Measurements from ENCODE around the gene GSK3A.

The GSK3A gene

DNA sequence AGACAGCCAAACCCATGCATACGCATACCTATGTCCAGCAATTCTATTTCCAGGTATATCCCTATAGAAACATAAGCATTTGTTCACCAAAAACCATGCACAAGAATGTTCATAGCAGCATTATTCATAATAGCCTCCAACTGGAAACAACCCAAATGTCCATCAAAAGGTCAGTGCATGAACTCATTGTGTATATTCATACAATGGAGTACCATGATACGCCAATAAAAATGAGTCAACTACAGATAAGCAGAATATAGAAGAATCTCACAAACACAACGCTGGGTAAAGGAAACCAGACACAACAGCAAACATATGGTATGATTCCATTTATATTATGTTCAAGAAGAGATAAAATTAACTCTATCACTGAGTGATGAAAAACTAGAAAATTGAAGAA lies 48.7 kb downstream of the GSK3A start:
- Histone ChIP-seq H3K9me3 (ENCODE audit: control insufficient read depth, insufficient read depth, low read length) (no peaks in the 10 kb centered on the region), H3K36me3 (ENCODE audit: control insufficient read depth, insufficient read depth, low read length) (peaks cover 7% of the 10 kb centered on the region), H3K4me1 (ENCODE audit: control insufficient read depth, insufficient read depth, low read length) (peaks cover 10% of the 10 kb centered on the region), H3K9ac (ENCODE audit: low read depth, low read length) (no peak overlapping the region), H3K27me3 (ENCODE audit: control insufficient read depth, insufficient read depth, low read length) (peaks cover 6% of the 10 kb centered on the region), H3K4me3 (ENCODE audit: low read depth, low read length) (no peak overlapping the region)

DNA sequence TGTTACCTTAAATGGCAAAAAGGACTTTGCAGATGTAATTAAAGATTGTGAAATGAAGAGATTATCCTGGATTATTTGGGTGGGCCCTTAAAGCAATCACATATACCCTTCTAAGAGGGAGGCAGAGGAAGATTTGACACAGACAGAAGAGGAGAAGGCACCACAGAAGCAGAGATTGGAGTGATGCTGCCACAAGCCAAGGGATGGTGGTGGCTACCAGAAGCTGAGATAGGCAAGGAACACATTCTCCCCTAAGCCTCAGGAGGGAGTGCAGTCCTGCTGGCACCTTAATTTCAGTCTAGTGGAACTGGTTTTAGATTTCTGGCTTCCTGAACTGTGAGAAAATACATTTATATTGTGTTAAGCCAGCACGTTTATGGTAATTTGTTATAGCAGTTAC lies 49.1 kb downstream of the GSK3A start:
- Histone ChIP-seq H3K27me3 (ENCODE audit: control insufficient read depth, insufficient read depth, low read length) (peaks cover 6% of the 10 kb centered on the region), H3K9ac (ENCODE audit: low read depth, low read length) (no peak overlapping the region), H3K4me1 (ENCODE audit: control insufficient read depth, insufficient read depth, low read length) (peaks cover 10% of the 10 kb centered on the region), H3K36me3 (ENCODE audit: control insufficient read depth, insufficient read depth, low read length) (peaks cover 3% of the 10 kb centered on the region), H3K9me3 (ENCODE audit: control insufficient read depth, insufficient read depth, low read length) (no peaks in the 10 kb centered on the region), H3K4me3 (ENCODE audit: low read depth, low read length) (no peak overlapping the region)

DNA sequence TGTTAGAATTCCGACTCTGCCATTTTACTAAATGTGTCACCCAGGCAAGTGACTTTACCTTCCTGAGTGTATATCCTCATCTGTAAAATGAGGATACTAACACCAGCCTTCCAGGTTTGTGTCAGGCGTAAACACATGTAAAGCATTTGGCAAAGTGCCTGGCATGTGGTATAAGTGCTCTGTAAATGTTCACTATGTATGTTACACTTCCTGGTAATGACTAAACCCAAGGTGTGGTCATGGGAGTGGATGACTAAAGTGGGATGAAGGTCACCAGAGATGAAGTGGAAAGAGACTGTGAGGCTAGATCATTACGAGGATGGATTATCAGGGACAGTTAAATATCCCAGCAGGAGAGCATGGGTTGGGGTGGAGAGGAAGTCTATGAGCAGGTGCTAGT lies 50.5 kb downstream of the GSK3A start:
- Histone ChIP-seq H3K4me3 (ENCODE audit: low read depth, low read length) (no peak overlapping the region), H3K9me3 (ENCODE audit: control insufficient read depth, insufficient read depth, low read length) (no peaks in the 10 kb centered on the region), H3K27me3 (ENCODE audit: control insufficient read depth, insufficient read depth, low read length) (peaks cover 6% of the 10 kb centered on the region), H3K36me3 (ENCODE audit: control insufficient read depth, insufficient read depth, low read length) (no peaks in the 10 kb centered on the region), H3K4me1 (ENCODE audit: control insufficient read depth, insufficient read depth, low read length) (peaks cover 3% of the 10 kb centered on the region), H3K9ac (ENCODE audit: low read depth, low read length) (no peak overlapping the region)

DNA sequence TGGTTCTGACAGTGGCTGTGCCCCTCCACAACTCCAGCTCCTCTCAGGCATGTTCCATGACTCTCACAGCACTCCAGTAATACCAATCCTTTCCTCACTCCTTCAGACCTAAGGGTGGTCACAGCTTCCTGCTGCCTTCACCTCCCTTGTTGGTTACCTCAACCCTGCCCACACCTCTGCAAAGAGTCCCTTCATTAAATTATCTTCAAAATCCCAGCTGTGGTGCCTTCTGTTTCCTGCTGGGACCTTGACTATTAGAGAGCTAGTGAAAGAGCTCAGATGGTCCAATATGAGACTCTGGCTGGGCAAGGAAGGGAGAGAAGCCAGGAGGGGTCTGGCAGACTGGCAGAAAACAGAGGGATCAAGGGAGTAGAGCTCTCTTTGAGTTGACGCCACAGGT lies 51.1 kb downstream of the GSK3A start:
- H3K4me1 ChIP-seq (ENCODE audit: control insufficient read depth, insufficient read depth, low read length) = no peaks in the 10 kb centered on the region
- H3K9me3 ChIP-seq (ENCODE audit: control insufficient read depth, insufficient read depth, low read length) = no peaks in the 10 kb centered on the region
- H3K9ac ChIP-seq (ENCODE audit: low read depth, low read length) = no peak overlapping the region
- no peak overlapping the region for H3K4me3 ChIP-seq (ENCODE audit: low read depth, low read length)
- no peaks in the 10 kb centered on the region for H3K36me3 ChIP-seq (ENCODE audit: control insufficient read depth, insufficient read depth, low read length)
- peaks cover 6% of the 10 kb centered on the region for H3K27me3 ChIP-seq (ENCODE audit: control insufficient read depth, insufficient read depth, low read length)

DNA sequence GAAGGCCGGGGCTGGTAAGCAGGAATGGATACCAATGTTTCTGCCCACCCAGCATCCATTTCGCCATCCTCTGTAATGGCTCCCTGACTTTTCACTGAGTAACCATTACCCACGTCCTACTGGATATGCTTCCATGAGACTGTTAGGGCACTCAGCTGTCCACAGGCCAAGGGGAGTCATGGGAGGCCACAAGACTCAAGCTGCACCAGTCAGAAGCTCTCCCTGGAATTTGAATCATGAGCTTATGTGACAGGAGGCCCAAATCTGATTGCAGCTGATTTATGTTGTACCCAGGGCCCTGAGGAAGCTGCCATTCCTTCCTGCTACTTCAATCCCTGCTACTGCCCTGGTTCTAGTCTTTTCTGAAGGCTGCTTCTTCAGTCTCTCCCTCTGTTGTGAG lies 53.3 kb downstream of the GSK3A start:
- Histone ChIP-seq H3K4me1 (ENCODE audit: control insufficient read depth, insufficient read depth, low read length) (no peaks in the 10 kb centered on the region), H3K9ac (ENCODE audit: low read depth, low read length) (no peak overlapping the region), H3K9me3 (ENCODE audit: control insufficient read depth, insufficient read depth, low read length) (no peaks in the 10 kb centered on the region), H3K36me3 (ENCODE audit: control insufficient read depth, insufficient read depth, low read length) (no peaks in the 10 kb centered on the region), H3K27me3 (ENCODE audit: control insufficient read depth, insufficient read depth, low read length) (peaks cover 6% of the 10 kb centered on the region), H3K4me3 (ENCODE audit: low read depth, low read length) (no peak overlapping the region)

DNA sequence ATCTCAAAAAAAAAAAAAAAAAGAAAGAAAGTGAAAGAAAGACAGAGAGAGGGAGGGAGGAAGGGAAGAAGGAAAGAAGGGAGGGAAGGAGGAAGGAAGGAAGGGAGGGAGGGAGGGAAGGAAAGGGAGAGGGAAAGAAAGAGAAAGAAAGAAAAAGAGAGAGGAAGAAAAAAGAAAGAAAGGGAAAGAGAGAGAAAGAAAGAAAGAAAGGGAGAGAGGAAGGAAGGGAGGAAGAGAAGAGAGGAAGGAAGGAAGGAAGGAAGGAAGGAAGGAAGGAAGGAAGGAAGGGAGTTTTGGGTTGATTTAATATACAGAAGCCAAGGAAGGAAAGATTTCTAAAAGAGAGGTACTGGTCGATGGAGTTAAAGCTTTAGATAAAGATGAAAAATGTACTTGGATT lies 53.7 kb downstream of the GSK3A start:
- Histone ChIP-seq H3K4me3 (ENCODE audit: low read depth, low read length) (no peak overlapping the region), H3K36me3 (ENCODE audit: control insufficient read depth, insufficient read depth, low read length) (no peaks in the 10 kb centered on the region), H3K9ac (ENCODE audit: low read depth, low read length) (no peak overlapping the region), H3K9me3 (ENCODE audit: control insufficient read depth, insufficient read depth, low read length) (no peaks in the 10 kb centered on the region), H3K4me1 (ENCODE audit: control insufficient read depth, insufficient read depth, low read length) (no peaks in the 10 kb centered on the region), H3K27me3 (ENCODE audit: control insufficient read depth, insufficient read depth, low read length) (peaks cover 6% of the 10 kb centered on the region)

DNA sequence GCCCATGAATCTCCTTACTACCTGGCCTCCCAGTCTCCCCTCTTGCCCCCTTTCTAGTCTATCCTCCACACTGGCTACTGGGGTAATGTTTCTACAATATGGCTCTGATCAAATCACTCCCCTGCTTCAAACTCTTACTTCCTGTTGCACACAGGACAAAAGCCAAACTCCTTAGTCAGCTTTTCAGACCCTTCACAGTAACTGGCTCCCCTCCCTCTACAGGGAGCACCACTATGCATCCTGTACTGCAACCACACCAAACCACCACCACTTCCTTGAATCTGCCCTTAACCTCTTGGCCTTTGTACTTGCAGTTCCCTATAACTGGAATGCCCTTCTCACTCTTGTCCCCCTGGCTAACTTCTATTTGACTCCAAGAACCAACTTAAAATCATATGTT lies 57.1 kb downstream of the GSK3A start:
- Histone ChIP-seq H3K4me1 (ENCODE audit: control insufficient read depth, insufficient read depth, low read length) (no peaks in the 10 kb centered on the region), H3K4me3 (ENCODE audit: low read depth, low read length) (no peak overlapping the region), H3K9me3 (ENCODE audit: control insufficient read depth, insufficient read depth, low read length) (no peaks in the 10 kb centered on the region), H3K27me3 (ENCODE audit: control insufficient read depth, insufficient read depth, low read length) (peaks cover 24% of the 10 kb centered on the region), H3K9ac (ENCODE audit: low read depth, low read length) (no peak overlapping the region), H3K36me3 (ENCODE audit: control insufficient read depth, insufficient read depth, low read length) (no peaks in the 10 kb centered on the region)

DNA sequence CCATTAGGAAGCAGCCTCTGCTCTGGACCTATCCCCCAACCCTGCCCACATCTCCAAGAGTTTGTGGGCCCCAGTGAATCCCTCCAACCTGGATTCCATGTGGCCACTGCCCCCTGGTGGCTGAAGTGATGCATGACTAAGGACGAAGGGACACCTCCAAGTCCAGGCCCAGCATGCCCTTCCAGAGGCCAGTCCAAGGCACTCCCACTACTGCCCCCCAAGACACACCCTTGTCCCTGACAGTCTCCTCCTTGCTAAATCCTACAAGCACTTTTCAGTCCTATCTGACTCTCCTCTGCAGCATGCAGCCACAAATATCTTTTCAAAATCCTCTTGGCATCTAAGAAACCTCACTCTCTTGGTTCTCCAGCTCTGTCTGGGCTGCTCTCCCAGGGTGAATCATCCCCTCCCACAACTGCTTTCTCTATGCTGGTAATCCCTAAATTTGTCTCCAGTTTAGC lies 58.0 kb downstream of the GSK3A start:
- Histone ChIP-seq H3K36me3 (ENCODE audit: control insufficient read depth, insufficient read depth, low read length) (no peaks in the 10 kb centered on the region), H3K4me3 (ENCODE audit: low read depth, low read length) (no peak overlapping the region), H3K27me3 (ENCODE audit: control insufficient read depth, insufficient read depth, low read length) (peaks cover 31% of the 10 kb centered on the region), H3K9ac (ENCODE audit: low read depth, low read length) (no peak overlapping the region), H3K4me1 (ENCODE audit: control insufficient read depth, insufficient read depth, low read length) (no peaks in the 10 kb centered on the region), H3K9me3 (ENCODE audit: control insufficient read depth, insufficient read depth, low read length) (no peaks in the 10 kb centered on the region)
